ENCODE results near the gene LARGE2. TPM values are rescaled to one million over a fixed set of nuclear protein-coding genes. Genes with fewer than 3 reads are reported as not detected.

LARGE2 gene
- total RNA-seq, 1 donor from 2014 or later, result not detected

DNA sequence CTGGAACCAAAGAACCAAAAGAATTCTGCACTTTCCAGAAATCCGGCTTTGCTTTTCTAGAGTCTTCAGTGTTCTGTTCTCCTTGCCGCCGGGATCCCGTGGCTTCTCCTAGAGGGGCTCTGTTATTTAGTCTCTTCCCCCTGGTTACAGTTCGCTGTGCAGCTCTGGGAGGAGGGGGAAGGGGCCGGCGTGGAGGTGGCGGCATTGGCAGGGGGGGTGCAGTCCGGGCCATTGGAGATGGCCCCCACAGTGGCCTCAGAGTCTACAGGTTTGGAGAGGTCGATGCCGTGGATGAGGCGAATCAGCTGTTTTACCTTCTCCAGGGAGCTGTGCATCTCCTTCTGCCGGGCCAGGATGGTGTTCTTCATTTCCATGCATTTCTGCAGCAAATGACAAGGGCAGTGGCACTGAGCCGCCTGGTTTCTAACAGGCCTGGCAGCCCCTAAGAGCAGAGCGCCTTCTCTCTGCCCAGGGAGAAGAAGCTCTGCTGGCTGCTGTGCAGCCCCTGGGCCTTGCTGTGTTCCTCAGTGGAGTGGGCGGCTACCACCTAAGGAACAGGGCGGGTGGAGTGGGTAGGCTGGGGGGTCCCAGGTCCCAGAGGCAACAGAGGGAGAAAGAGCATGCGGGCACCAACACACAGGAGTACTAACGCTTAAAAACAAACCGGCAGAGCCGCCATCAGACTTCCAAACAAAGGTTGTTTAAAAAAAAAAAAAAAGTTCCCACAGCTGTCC lies 11.6 kb downstream of the LARGE2 start:
- no peaks in the 10 kb centered on the region for H3K9me3 ChIP-seq (ENCODE audit: control insufficient read depth in 3 of 3, low read length in 3 of 3)
- H3K4me3 ChIP-seq (ENCODE audit: low read length in 3 of 3), result no peak overlapping the region
- H3K27ac ChIP-seq (ENCODE audit: low read depth, low read length), result no peak overlapping the region
- H3K4me1 ChIP-seq (ENCODE audit: control insufficient read depth in 3 of 3, insufficient read depth in 3 of 3, low read length in 3 of 3), result peaks cover 4 to 21% (median 4%) of the 10 kb centered on the region in 3 donors
- peaks cover 26 to 47% (median 31%) of the 10 kb centered on the region in 3 donors for H3K36me3 ChIP-seq (ENCODE audit: control insufficient read depth in 3 of 3, insufficient read depth in 3 of 3, low read length in 3 of 3)
- no peak overlapping the region for H3K9ac ChIP-seq (ENCODE audit: low read depth in 1 of 3, low read length in 3 of 3)
- H3K27me3 ChIP-seq (ENCODE audit: control insufficient read depth in 3 of 3, insufficient read depth in 3 of 3, low read length in 3 of 3), result no peaks in the 10 kb centered on the region

DNA sequence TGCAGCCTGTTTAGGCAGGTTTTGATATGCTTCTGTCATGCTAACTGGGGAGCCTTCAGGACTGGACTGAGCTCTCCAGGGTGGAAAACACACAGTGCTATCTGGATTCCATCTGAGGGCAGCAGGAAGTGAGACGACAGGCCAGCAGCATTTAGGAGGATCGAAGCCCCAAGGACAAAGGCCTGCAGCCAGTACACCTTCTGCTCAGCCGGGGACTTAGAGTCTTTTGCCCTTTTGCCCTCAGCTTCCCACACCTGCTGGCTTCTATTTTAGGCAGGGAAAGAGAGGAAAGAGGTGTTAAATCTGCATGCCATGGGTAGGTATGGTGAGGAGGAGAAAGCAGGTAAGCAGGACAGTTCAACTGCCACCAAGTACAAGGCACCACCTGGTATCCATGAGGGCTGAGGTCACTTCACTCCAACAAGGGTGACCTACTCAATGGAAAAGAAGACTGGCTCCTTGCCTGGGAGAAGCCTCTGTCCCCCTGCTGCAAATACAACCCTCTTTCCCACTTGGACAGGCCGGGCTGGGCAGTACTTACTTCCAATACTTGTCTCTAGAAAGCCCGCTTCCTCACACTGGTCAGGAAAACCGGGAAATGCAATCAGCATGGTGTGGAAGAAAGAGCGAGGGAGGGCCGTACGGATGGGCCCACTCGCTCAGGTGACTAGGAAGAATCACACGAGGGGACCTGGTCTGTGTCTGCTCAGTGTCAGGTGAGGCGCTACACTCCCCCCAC lies 12.3 kb downstream of the LARGE2 start:
- no peak overlapping the region for H3K4me3 ChIP-seq (ENCODE audit: low read length in 3 of 3)
- peak overlapping the region in 1 of 3 donors; percentile 47 for H3K9ac ChIP-seq (ENCODE audit: low read depth in 1 of 3, low read length in 3 of 3)
- no peaks in the 10 kb centered on the region for H3K9me3 ChIP-seq (ENCODE audit: control insufficient read depth in 3 of 3, low read length in 3 of 3)
- no peaks in the 10 kb centered on the region for H3K27me3 ChIP-seq (ENCODE audit: control insufficient read depth in 3 of 3, insufficient read depth in 3 of 3, low read length in 3 of 3)
- H3K27ac ChIP-seq (ENCODE audit: low read depth, low read length), result no peak overlapping the region
- peaks cover 26 to 50% (median 31%) of the 10 kb centered on the region in 3 donors for H3K36me3 ChIP-seq (ENCODE audit: control insufficient read depth in 3 of 3, insufficient read depth in 3 of 3, low read length in 3 of 3)
- H3K4me1 ChIP-seq (ENCODE audit: control insufficient read depth in 3 of 3, insufficient read depth in 3 of 3, low read length in 3 of 3), result peaks cover 4 to 21% (median 4%) of the 10 kb centered on the region in 3 donors

DNA sequence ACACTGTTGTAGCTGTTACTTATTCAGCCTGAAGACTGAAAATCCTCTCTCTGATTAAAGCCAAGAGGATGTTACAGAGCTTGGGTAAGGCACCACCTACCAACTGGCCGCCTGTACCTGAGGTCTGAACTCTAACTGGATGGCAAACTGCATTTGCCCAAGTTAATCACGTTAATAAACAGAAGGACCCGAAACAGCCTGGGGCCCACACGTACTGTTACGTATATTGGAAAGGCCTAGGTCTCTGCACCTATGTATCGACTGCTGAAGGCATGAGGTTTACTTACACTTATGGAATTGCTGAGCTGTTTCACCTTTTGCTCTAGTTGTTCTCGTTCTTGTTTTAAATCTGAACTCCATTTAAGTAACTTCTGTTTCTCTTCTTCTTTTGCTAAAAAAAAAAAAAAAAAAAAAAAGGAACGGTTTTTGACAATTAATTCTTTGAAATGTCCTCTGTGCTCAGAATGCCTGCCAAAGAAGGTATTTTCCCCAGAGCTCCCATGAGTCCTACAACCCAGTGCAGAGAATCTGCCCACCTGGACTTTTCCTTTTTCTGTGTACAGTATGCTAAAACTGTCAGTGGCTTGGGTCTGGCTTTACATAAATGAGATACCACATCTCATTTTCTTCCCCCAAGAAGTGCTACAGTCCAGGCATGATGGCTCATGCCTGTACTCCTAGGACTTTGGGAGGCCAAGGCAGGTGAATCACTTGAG lies 13.1 kb downstream of the LARGE2 start:
- Histone ChIP-seq H3K9ac (ENCODE audit: low read depth in 1 of 3, low read length in 3 of 3) (no peak overlapping the region), H3K27me3 (ENCODE audit: control insufficient read depth in 3 of 3, insufficient read depth in 3 of 3, low read length in 3 of 3) (no peaks in the 10 kb centered on the region), H3K9me3 (ENCODE audit: control insufficient read depth in 3 of 3, low read length in 3 of 3) (no peaks in the 10 kb centered on the region), H3K27ac (ENCODE audit: low read depth, low read length) (no peak overlapping the region), H3K4me3 (ENCODE audit: low read length in 3 of 3) (no peak overlapping the region), H3K36me3 (ENCODE audit: control insufficient read depth in 3 of 3, insufficient read depth in 3 of 3, low read length in 3 of 3) (peaks cover 26 to 51% (median 31%) of the 10 kb centered on the region in 3 donors), H3K4me1 (ENCODE audit: control insufficient read depth in 3 of 3, insufficient read depth in 3 of 3, low read length in 3 of 3) (peaks cover 0 to 16% (median 0%) of the 10 kb centered on the region in 3 donors)

DNA sequence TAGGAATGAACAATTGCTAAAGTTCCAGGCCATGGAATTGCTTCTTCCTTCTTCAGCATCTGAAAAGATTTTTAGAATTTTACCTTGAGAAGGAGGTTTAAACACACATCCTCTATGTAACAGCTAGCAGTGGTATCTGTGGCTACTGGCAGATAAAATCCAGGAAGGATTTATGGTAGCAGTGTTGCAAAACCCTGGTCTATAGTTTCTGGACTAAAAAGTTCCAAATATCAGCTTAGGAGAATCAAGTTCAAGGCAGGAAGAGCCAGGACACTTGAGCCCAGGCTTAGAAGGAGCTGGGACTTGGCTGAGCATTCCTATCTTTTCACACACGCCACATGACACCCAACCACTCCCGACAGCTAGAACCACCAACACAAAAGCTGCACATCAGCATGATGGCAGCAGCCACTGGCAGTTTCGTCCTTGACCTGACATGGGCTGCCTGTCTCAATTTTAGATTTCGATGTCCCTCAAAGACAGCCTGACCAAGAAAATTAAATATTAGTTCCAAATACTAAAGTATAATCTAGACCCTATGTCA lies 14.1 kb downstream of the LARGE2 start:
- Histone ChIP-seq H3K4me3 (ENCODE audit: low read length in 3 of 3) (no peak overlapping the region), H3K27ac (ENCODE audit: low read depth, low read length) (no peak overlapping the region), H3K9ac (ENCODE audit: low read depth in 1 of 3, low read length in 3 of 3) (peak overlapping the region in 1 of 3 donors; percentile 5), H3K27me3 (ENCODE audit: control insufficient read depth in 3 of 3, insufficient read depth in 3 of 3, low read length in 3 of 3) (no peaks in the 10 kb centered on the region), H3K4me1 (ENCODE audit: control insufficient read depth in 3 of 3, insufficient read depth in 3 of 3, low read length in 3 of 3) (peaks cover 0 to 8% (median 0%) of the 10 kb centered on the region in 3 donors), H3K36me3 (ENCODE audit: control insufficient read depth in 3 of 3, insufficient read depth in 3 of 3, low read length in 3 of 3) (peaks cover 26 to 52% (median 31%) of the 10 kb centered on the region in 3 donors), H3K9me3 (ENCODE audit: control insufficient read depth in 3 of 3, low read length in 3 of 3) (no peaks in the 10 kb centered on the region)

DNA sequence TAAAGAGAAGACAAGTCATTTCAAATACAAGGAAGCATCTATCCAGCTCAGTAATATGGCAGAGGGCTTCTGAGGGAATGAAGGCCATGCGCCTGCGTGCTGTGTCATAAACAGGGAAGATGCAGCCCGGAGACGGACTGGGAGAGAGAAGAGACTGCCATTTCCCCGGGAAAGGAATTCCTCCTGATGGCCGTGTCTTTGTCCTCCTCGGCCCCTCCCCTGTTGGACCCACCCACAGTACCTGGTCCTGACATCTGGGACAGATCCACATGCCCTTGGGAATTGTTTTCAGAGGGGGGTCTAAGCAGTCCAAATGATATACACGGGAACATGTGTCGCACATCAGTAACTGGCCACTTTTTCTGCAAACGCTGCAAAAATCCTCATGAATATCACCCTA lies 15.5 kb downstream of the LARGE2 start:
- Histone ChIP-seq H3K4me3 (ENCODE audit: low read length in 3 of 3) (no peak overlapping the region), H3K36me3 (ENCODE audit: control insufficient read depth in 3 of 3, insufficient read depth in 3 of 3, low read length in 3 of 3) (peaks cover 21 to 50% (median 37%) of the 10 kb centered on the region in 3 donors), H3K9me3 (ENCODE audit: control insufficient read depth in 3 of 3, low read length in 3 of 3) (no peaks in the 10 kb centered on the region), H3K4me1 (ENCODE audit: control insufficient read depth in 3 of 3, insufficient read depth in 3 of 3, low read length in 3 of 3) (peaks cover 0 to 8% (median 0%) of the 10 kb centered on the region in 3 donors), H3K27me3 (ENCODE audit: control insufficient read depth in 3 of 3, insufficient read depth in 3 of 3, low read length in 3 of 3) (no peaks in the 10 kb centered on the region), H3K27ac (ENCODE audit: low read depth, low read length) (no peak overlapping the region), H3K9ac (ENCODE audit: low read depth in 1 of 3, low read length in 3 of 3) (no peak overlapping the region)

DNA sequence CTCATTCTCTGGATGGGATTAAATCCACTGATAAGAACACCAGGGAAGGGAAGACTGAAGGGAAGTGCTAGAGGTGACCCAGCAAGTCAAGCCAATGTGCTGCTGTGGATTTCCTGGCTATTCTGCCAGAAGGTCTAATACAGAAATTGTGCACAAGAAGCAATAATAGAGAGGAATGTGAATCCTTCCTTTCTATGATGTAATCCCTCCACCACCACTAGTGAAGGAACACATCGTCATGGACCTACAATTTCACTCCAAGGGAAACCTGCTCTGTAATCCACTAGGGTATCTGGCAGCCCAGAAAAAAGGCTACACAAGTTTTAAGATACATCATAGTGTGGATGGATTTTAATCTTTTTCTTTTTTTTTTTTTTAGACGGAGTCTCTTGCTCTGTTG lies 17.4 kb downstream of the LARGE2 start:
- Histone ChIP-seq H3K4me1 (ENCODE audit: control insufficient read depth in 3 of 3, insufficient read depth in 3 of 3, low read length in 3 of 3) (peaks cover 0 to 4% (median 0%) of the 10 kb centered on the region in 3 donors), H3K27ac (ENCODE audit: low read depth, low read length) (no peak overlapping the region), H3K4me3 (ENCODE audit: low read length in 3 of 3) (no peak overlapping the region), H3K9ac (ENCODE audit: low read depth in 1 of 3, low read length in 3 of 3) (no peak overlapping the region), H3K36me3 (ENCODE audit: control insufficient read depth in 3 of 3, insufficient read depth in 3 of 3, low read length in 3 of 3) (peaks cover 7 to 44% (median 22%) of the 10 kb centered on the region in 3 donors), H3K27me3 (ENCODE audit: control insufficient read depth in 3 of 3, insufficient read depth in 3 of 3, low read length in 3 of 3) (no peaks in the 10 kb centered on the region), H3K9me3 (ENCODE audit: control insufficient read depth in 3 of 3, low read length in 3 of 3) (no peaks in the 10 kb centered on the region)

DNA sequence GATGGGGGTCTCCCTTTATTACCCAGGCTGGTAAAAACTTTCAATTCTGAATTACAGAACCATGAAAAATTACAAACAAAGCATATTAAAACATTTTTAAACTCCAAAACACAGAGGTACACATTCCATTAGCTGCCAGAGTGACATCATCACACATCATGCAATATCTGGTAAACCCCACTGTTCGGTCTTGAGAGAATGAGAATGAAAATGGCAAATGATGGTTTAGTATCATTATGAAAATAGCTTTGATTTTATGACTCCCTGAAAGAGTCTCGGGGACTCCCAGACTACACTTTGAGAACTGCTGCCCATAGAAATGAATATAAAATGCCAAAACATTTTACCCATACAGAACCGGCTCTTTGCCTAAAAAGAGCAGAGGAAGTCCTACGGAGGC lies 18.8 kb downstream of the LARGE2 start:
- Histone ChIP-seq H3K9me3 (ENCODE audit: control insufficient read depth in 3 of 3, low read length in 3 of 3) (no peaks in the 10 kb centered on the region), H3K4me3 (ENCODE audit: low read length in 3 of 3) (no peak overlapping the region), H3K4me1 (ENCODE audit: control insufficient read depth in 3 of 3, insufficient read depth in 3 of 3, low read length in 3 of 3) (peaks cover 3 to 11% (median 8%) of the 10 kb centered on the region in 3 donors), H3K27me3 (ENCODE audit: control insufficient read depth in 3 of 3, insufficient read depth in 3 of 3, low read length in 3 of 3) (no peaks in the 10 kb centered on the region), H3K9ac (ENCODE audit: low read depth in 1 of 3, low read length in 3 of 3) (no peak overlapping the region), H3K36me3 (ENCODE audit: control insufficient read depth in 3 of 3, insufficient read depth in 3 of 3, low read length in 3 of 3) (peaks cover 7 to 46% (median 13%) of the 10 kb centered on the region in 3 donors), H3K27ac (ENCODE audit: low read depth, low read length) (no peak overlapping the region)

DNA sequence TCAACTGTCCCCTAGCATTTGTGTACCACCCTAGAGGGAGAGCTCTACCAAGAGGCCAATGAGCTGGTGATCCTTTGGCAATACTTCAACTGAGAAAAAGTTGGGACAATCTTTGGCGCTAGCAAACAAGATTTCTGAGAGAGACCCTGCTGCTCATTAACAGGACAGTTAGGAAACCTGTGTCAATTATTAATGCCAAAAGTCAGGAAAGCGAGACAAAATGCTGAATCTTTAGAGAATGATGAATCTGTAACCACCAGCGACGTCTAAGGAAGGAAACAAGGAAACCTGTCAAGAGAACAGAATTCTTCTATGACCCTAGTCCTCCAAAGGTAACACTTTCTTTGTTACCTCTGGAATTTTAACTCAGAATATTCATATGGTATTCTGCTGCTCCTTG lies 19.9 kb downstream of the LARGE2 start:
- peaks cover 7 to 50% (median 21%) of the 10 kb centered on the region in 3 donors for H3K36me3 ChIP-seq (ENCODE audit: control insufficient read depth in 3 of 3, insufficient read depth in 3 of 3, low read length in 3 of 3)
- no peak overlapping the region for H3K9ac ChIP-seq (ENCODE audit: low read depth in 1 of 3, low read length in 3 of 3)

DNA sequence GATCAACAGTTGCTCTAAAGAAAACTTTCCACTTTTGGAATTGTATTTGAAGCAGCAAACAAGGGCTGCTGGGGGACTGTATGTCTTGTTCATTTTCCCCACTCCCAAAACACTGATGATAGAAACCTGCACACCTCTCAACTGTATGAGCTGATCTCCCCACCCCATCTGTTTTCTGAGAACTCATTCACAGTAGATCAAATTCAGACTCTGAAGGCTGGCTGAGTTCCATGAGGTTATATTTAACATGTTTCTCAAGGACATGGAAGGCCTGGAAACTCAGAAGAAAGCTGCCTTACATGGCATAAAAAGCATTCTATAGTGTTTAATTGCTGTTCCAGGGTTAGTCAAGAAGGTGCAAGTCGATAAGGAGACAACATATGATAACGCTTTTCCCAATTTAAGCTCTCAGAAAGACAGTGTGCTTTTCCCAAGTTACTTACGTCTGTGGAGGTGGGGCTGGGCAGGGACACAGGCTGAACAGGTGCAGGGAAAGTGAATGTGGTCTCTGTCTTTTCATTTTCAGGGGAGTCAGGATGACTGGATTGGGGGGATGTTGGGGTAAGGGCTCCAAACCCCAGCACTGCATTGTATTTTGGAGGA lies 23.0 kb downstream of the LARGE2 start:
- Histone ChIP-seq H3K36me3 (ENCODE audit: control insufficient read depth in 3 of 3, insufficient read depth in 3 of 3, low read length in 3 of 3) (peaks cover 23 to 65% (median 37%) of the 10 kb centered on the region in 3 donors), H3K4me3 (ENCODE audit: low read length in 3 of 3) (no peak overlapping the region), H3K27ac (ENCODE audit: low read depth, low read length) (peak overlapping the region; percentile 12), H3K9me3 (ENCODE audit: control insufficient read depth in 3 of 3, low read length in 3 of 3) (no peaks in the 10 kb centered on the region), H3K4me1 (ENCODE audit: control insufficient read depth in 3 of 3, insufficient read depth in 3 of 3, low read length in 3 of 3) (peaks cover 3 to 8% (median 7%) of the 10 kb centered on the region in 3 donors), H3K27me3 (ENCODE audit: control insufficient read depth in 3 of 3, insufficient read depth in 3 of 3, low read length in 3 of 3) (no peaks in the 10 kb centered on the region), H3K9ac (ENCODE audit: low read depth in 1 of 3, low read length in 3 of 3) (no peak overlapping the region)

More for the DNA sequence above, 19.9 kb downstream of the LARGE2 start:
- Histone ChIP-seq H3K27me3 (ENCODE audit: control insufficient read depth in 3 of 3, insufficient read depth in 3 of 3, low read length in 3 of 3) (no peaks in the 10 kb centered on the region), H3K4me3 (ENCODE audit: low read length in 3 of 3) (no peak overlapping the region), H3K27ac (ENCODE audit: low read depth, low read length) (no peak overlapping the region), H3K9me3 (ENCODE audit: control insufficient read depth in 3 of 3, low read length in 3 of 3) (no peaks in the 10 kb centered on the region), H3K4me1 (ENCODE audit: control insufficient read depth in 3 of 3, insufficient read depth in 3 of 3, low read length in 3 of 3) (peaks cover 3 to 8% (median 7%) of the 10 kb centered on the region in 3 donors)

Measured in skeletal muscle tissue (tissue), 4 donors.